Stimulated activated naive CD8-positive, alpha-beta T cell treated with anti-CD3 and anti-CD28 coated beads, Interleukin-15, Interleukin-2, amounts not matched to agents 100 U/mL and 50 U/mL, for 24 hours (primary cell): ENCODE data around the gene ASCC3.
A peak's percentile ranks its signal among the peaks of the same experiment; 100 is the strongest.
"Not testable (repeated sequence)": the region's sequence is repeated elsewhere in the genome, so short reads cannot be mapped to it uniquely, and the experiment has no call there.

ENCODE experiments used
- ATAC-seq: fragments of 150-1000 bp; cut with Tn5 transposase; one replicate; pipeline ENCODE4 v1.10.0; 2021
- DNase-seq: peaks from one replicate; pipeline ENCODE4 v3.0.0; 2021

The ASCC3 gene

DNA sequence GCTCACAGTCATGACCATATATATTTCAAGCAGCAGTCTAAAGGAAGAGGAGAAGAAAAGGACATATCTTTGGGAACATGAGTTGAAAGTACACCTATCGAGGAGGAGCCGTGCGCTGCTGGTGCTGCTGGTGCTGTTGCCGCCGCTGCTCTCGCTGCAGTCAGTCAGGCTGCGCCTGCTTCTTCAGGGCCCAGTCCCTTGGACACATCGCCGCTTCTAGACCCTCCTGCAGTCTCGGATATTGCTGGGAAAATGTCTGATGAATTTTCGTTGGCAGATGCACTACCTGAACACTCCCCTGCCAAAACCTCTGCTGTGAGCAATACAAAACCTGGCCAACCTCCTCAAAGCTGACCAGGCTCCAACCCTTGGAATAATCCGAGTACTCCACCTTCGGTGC, 8.2 kb upstream of the ASCC3 start:
- no peak for DNase-seq
- ATAC-seq = no peak

DNA sequence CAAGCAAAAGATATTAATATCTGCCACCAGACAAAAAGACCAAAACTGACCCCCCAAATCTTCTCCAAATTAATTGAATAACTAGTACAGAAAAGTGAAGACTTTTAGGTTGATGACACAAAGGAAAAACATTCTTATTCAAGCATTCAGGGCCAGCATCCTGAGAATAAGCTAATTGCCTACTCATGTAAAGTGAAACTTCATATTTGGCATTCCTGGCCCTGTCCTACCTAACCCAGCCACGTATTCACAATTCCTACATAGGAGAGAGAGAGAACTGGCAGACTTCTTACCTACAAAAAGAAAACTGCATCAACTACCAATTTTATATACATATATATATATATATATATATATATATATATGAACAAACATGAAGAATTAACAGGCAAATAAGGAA, 4.9 kb upstream of the ASCC3 start:
- no peak for ATAC-seq
- no peak for DNase-seq

DNA sequence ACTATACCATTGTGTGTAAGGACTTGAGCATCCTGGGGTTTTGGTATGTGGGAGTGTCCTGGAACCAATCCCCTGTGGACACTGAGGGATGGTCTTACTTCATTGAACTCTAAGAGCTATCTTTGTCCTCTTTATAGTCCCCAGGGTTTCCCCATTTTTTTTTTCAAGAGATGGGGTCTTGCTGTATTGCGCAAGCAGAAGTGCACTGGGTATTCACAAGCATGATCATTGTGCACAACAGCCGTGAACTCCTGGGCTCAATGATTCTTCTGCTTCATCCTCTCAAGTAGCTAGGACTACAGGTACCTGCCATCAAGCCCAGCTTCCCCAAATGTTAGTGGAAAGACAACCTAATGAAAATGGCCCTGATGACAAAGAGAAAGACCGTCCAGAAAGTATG, 2.2 kb upstream of the ASCC3 start:
- no peak for DNase-seq
- ATAC-seq = no peak

- DNase-seq = no peak
- no peak for ATAC-seq
Observed at GRCh38 chr6:100881707-100882040, 545 bp upstream of the ASCC3 start.

GRCh38 chr6:100880149-100880852, 828 bp downstream of the ASCC3 start:
- ATAC-seq (no peak), DNase-seq (no peak)

DNA sequence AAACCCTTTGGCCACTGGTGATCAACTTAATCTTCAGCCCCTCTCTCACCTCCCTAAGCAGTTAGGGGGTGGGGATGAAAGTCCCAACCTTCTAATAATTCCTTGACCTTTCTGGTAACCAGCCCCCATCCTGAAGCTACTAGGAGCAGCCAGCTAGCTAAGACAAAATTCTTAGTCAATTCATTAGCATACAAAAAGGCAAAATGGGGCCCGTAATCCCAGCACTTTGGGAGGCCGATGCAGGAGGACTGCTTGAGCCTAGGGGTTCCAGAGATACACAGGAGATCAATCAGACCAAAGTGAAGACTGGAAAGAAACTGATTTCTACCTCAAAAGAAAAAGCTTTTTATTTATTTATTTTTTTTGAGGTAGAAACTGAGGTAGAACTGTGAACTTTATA, 1.8 kb downstream of the ASCC3 start:
- ATAC-seq (no peak), DNase-seq (no peak)

GRCh38 chr6:100877851-100878250, 3.3 kb downstream of the ASCC3 start:
- no peak for ATAC-seq
- DNase-seq = no peak

GRCh38 chr6:100876251-100876650, 4.9 kb downstream of the ASCC3 start:
- DNase-seq (no peak), ATAC-seq (no peak)

DNA sequence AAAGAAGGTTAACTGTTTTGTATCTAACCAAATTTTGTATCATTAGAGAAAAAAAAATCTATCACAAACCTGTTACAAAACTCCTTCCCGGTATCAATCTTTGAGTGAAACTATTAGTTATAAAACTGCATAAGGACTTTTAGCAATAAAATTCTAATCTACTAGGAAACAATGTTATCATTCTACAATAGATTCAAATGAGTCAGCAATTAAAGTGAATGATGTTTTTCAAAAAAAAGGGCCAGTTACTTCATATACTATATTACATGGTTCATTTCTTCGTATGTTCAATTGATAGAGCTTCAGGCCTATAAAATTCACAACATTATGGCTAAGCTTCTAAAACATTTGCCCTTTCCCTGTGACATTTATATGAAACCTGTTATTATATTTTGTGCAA, 15.6 kb downstream of the ASCC3 start:
- DNase-seq (no peak), ATAC-seq (no peak)

- DNase-seq (no peak), ATAC-seq (no peak)
Observed at GRCh38 chr6:100862063-100862462, 19.1 kb downstream of the ASCC3 start.

DNA sequence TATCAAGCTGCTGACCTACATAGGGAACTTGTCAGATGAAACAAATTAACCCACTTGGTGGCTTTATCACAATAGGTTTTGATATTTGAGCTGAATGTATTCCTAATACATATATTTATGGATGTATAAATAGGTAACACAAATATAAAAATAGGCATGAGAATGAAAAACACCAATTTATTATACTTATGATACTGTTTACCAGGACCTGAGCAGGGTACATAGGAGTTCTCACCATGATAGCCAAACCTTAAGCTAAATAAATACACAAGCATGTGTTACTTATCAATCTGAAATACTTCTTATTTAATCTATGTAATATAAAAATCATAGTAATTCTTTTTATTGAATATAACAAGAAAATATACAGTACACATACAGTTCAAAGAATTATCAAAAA, 25.0 kb downstream of the ASCC3 start:
- ATAC-seq = no peak
- no peak for DNase-seq

- DNase-seq (no peak), ATAC-seq (no peak)
Observed at GRCh38 chr6:100851819-100852218, 29.3 kb downstream of the ASCC3 start.

GRCh38 chr6:100850174-100850573, 31.0 kb downstream of the ASCC3 start:
- ATAC-seq = no peak

DNA sequence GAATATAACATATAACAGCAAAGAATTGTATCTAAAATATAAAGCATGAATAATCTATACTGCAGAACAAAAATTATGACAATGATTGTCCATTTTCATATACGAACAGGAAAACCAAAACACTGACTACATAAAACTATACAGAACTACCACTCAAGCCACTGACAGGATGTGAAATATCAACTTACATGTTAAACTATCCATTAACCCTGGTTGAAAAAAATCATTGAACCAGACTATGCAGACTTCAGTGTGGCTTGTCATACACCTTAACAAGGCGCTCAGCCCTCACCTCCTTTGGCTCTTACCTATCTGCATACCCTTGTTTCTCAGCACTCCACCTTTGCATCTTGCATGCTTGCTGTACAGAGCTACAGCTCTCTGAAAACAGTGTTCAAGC, 34.9 kb downstream of the ASCC3 start:
- peak; percentile 23 for ATAC-seq
- no peak for DNase-seq

More at GRCh38 chr6:100850174-100850573, 31.0 kb downstream of the ASCC3 start:
- DNase-seq = no peak

- DNase-seq = no peak
Observed at GRCh38 chr6:100845676-100846075, 35.5 kb downstream of the ASCC3 start.

GRCh38 chr6:100839419-100839818, 41.7 kb downstream of the ASCC3 start:
- ATAC-seq (no peak), DNase-seq (no peak)

More at GRCh38 chr6:100845676-100846075, 35.5 kb downstream of the ASCC3 start:
- ATAC-seq = no peak

DNA sequence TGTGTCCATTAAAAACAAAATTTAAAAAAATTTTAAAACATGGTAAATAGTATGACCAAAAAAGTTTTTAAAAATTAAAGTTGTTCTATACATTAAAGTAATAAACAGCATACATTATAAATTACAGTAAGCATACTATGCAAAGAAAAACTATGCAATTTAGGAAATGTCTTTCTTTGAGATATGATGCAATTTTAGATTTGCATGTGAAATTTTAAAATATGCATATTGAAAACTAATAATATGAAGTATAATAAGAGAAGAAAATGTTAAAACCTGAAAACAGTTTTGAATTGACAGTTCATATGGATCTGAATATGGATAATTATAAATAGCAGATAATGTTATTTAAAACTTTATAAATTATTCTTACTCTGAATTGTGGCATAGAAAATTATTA, 43.1 kb downstream of the ASCC3 start:
- DNase-seq (no peak), ATAC-seq (no peak)

DNA sequence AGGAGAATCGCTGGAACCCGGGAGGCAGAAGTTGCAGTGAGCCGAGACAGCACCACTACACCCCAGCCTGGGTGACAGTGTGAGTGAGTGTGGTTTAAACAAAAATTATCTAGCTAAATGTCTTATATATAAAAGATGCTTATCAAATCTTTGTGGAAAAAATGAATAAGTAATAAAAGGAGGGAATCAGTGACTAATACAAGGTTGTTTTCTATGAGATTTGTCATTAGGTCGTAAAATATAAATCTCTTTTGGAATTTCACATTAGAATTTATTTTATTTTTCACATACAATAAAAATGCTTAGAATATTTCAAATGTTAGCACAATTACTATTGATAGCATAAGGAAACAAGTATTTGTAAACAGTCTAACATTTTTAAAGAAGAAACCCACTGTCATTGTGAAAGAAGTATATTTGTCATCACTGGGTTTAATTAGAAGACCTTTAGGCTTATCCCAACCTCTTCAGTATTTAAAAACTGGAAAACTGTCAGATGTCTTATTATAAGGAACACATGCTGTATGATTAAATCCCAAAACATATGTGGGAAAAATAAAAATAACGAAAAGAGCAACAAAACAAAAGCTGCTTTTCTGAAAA, 47.1 kb downstream of the ASCC3 start:
- DNase-seq (no peak), ATAC-seq (no peak)

- ATAC-seq, DNase-seq: not testable (repeated sequence)
Observed at GRCh38 chr6:100829077-100829595, 52.0 kb downstream of the ASCC3 start.

DNA sequence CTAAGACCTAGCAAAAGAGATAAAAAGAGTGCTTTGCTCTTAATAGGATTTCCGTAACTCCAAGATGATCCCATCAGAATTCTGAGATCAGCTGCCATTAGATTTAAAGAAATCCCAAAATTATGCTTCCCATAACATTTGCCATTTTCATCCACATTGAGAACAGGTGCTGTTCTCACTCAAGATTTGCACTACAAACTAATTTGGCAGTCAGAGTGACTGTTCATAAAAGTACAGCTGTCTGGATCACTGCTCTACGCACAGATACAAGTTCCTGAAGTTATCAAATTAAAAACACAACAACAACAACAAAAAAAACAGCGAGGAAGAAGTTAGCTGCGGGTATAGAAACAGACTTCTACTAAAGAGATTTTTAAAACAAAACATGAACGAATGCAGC, 58.1 kb downstream of the ASCC3 start:
- DNase-seq (no peak), ATAC-seq (no peak)

DNA sequence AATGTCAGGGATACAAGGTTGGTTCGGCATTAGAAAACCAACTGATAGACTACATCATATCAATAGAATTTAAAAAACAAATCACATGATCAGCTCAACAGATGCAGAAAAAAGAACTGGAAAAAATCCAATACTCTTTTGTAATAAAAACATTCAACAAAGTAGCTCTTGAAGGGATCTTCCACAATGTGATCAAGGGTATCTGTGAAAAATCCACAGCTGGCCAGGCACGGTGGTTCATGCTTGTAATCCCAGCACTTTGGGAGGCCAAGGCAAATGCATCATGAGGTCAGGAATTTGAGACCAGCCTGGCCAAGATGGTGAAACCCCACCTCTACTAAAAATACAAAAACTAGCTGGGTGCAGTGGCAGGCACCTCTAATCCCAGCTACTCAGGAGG, 63.1 kb downstream of the ASCC3 start:
- ATAC-seq = no peak
- no peak for DNase-seq

GRCh38 chr6:100810015-100810414, 71.1 kb downstream of the ASCC3 start:
- ATAC-seq (no peak), DNase-seq (no peak)

GRCh38 chr6:100809346-100809745, 71.8 kb downstream of the ASCC3 start:
- ATAC-seq = no peak
- no peak for DNase-seq

GRCh38 chr6:100808638-100809275, 72.4 kb downstream of the ASCC3 start:
- no peak for ATAC-seq

More at GRCh38 chr6:100808638-100809275, 72.4 kb downstream of the ASCC3 start:
- no peak for DNase-seq
